Measurements from ENCODE around the gene IMMT. TPM values are rescaled to one million over a fixed set of nuclear protein-coding genes. Genes with fewer than 3 reads are reported as not detected.

IMMT gene
- total RNA-seq, 1 donor from 2014 or later, result 99.4 TPM

DNA sequence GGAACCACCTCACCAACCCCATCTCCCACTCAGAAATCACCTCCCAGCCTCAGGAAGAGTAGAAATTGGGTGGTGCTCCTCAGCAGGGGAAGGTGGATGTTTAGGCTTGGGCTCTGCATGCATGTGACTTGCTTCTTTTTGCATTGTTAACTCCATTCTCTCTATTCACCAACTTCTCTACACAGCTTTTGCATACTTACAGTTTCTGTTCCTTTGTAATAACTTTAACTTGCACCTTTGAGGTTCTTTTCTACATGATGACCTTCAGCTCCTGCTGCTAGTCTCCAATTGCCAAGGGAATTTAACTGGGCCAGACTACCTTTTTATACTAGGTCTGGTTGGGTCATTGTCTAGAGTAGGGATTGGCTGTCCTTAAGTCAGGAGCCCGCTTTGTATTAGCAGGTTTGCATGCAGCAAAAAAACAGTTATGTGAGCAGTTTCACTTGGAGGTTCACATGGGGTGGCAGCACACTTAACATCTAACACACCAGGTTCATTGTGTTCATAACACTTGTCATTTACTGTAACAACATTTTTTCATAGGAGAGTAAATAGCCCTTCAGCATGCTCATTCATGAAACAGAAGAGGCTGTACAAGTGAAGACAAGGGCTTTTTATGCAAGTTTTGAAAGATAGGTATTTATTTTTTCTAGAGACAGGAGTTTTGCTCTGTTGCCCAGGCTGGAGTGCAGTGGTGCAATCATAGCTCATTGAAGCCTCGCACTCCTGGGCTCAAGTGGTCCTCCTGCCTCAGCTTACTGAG lies 16.0 kb upstream of the IMMT start:
- Histone ChIP-seq H3K36me3 (ENCODE audit: insufficient read depth, low read length) (peaks cover 44% of the 10 kb centered on the region), H3K79me2 (ENCODE audit: insufficient read depth, low read length) (no peaks in the 10 kb centered on the region), H3K4me3 (ENCODE audit: insufficient read depth, low read depth, low read length) (no peak overlapping the region), H3K4me2 (ENCODE audit: low read length) (no peak overlapping the region), H3K9me3 (ENCODE audit: insufficient read depth, low read depth, low read length) (no peaks in the 10 kb centered on the region), H3K27me3 (ENCODE audit: insufficient read depth, low read length) (no peaks in the 10 kb centered on the region), H2AFZ (ENCODE audit: low read depth, low read length) (no peak overlapping the region), H3K4me1 (ENCODE audit: insufficient read depth, low read length) (no peaks in the 10 kb centered on the region), H3K27ac (ENCODE audit: low read depth, low read length) (no peak overlapping the region), H4K20me1 (ENCODE audit: insufficient read depth, low read length) (no peaks in the 10 kb centered on the region), H3K9ac (ENCODE audit: low read length) (no peak overlapping the region)
- Mint-ChIP-seq H3K4me3 (ENCODE audit: unreplicated experiment) (no peak overlapping the region), H3K27me3 (ENCODE audit: low read depth, unreplicated experiment) (no peaks in the 10 kb centered on the region), H3K9me3 (ENCODE audit: unreplicated experiment) (no peaks in the 10 kb centered on the region), H3K36me3 (ENCODE audit: low read depth, unreplicated experiment) (peaks cover 17% of the 10 kb centered on the region), H3K4me1 (ENCODE audit: low read depth, unreplicated experiment) (no peaks in the 10 kb centered on the region), H3K27ac (ENCODE audit: unreplicated experiment) (no peak overlapping the region)
- no peak for DNase-seq (ENCODE audit: low read depth)
- TF ChIP-seq, protein P1, sequence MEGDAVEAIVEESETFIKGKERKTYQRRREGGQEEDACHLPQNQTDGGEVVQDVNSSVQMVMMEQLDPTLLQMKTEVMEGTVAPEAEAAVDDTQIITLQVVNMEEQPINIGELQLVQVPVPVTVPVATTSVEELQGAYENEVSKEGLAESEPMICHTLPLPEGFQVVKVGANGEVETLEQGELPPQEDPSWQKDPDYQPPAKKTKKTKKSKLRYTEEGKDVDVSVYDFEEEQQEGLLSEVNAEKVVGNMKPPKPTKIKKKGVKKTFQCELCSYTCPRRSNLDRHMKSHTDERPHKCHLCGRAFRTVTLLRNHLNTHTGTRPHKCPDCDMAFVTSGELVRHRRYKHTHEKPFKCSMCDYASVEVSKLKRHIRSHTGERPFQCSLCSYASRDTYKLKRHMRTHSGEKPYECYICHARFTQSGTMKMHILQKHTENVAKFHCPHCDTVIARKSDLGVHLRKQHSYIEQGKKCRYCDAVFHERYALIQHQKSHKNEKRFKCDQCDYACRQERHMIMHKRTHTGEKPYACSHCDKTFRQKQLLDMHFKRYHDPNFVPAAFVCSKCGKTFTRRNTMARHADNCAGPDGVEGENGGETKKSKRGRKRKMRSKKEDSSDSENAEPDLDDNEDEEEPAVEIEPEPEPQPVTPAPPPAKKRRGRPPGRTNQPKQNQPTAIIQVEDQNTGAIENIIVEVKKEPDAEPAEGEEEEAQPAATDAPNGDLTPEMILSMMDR (IDR thresholded peaks at IDR 0.05; ENCODE audit: insufficient read depth, low read depth, low read length), result no peak
- no peak for TF ChIP-seq EZH2 (IDR thresholded peaks at IDR 0.05; ENCODE audit: insufficient read depth, low read length)
- no peak for FAIRE-seq

- FAIRE-seq, result no peak
Measured at GRCh38 chr2:86204458-86204857, 9.2 kb upstream of the IMMT start.

More at GRCh38 chr2:86204458-86204857, 9.2 kb upstream of the IMMT start:
- Histone ChIP-seq H3K9me3 (ENCODE audit: insufficient read depth, low read depth, low read length) (no peaks in the 10 kb centered on the region), H3K36me3 (ENCODE audit: insufficient read depth, low read length) (peaks cover 23% of the 10 kb centered on the region), H4K20me1 (ENCODE audit: insufficient read depth, low read length) (peaks cover 16% of the 10 kb centered on the region), H3K4me2 (ENCODE audit: low read length) (no peak overlapping the region), H3K4me3 (ENCODE audit: insufficient read depth, low read depth, low read length) (no peak overlapping the region), H3K4me1 (ENCODE audit: insufficient read depth, low read length) (no peaks in the 10 kb centered on the region), H3K79me2 (ENCODE audit: insufficient read depth, low read length) (peaks cover 59% of the 10 kb centered on the region), H2AFZ (ENCODE audit: low read depth, low read length) (no peak overlapping the region), H3K27ac (ENCODE audit: low read depth, low read length) (no peak overlapping the region), H3K27me3 (ENCODE audit: insufficient read depth, low read length) (no peaks in the 10 kb centered on the region), H3K9ac (ENCODE audit: low read length) (no peak overlapping the region)
- H3K9me3 Mint-ChIP-seq (ENCODE audit: unreplicated experiment), result no peaks in the 10 kb centered on the region
- H3K4me1 Mint-ChIP-seq (ENCODE audit: low read depth, unreplicated experiment), result peaks cover 15% of the 10 kb centered on the region
- no peak for TF ChIP-seq EZH2 (IDR thresholded peaks at IDR 0.05; ENCODE audit: insufficient read depth, low read length)
- TF ChIP-seq, protein P1 (IDR thresholded peaks at IDR 0.05; ENCODE audit: insufficient read depth, low read depth, low read length), result no peak
- no peaks in the 10 kb centered on the region for H3K27me3 Mint-ChIP-seq (ENCODE audit: low read depth, unreplicated experiment)
- H3K27ac Mint-ChIP-seq (ENCODE audit: unreplicated experiment), result no peak overlapping the region
- no peak overlapping the region for H3K4me3 Mint-ChIP-seq (ENCODE audit: unreplicated experiment)
- DNase-seq (ENCODE audit: low read depth), result no peak
- peaks cover 5% of the 10 kb centered on the region for H3K36me3 Mint-ChIP-seq (ENCODE audit: low read depth, unreplicated experiment)

Data from astrocyte (in vitro differentiated cells and primary cell).